PC-3 (cell line): Measurements from ENCODE around the gene PPP1R3D.

Experiments
- CTCF ChIP-seq: fragments of 300-600 bp; sonication (generic); conservative IDR thresholded peaks from 2 replicates; pipeline ENCODE4 v1.5.1; 2017; ENCODE audit warnings: antibody characterized with exemption, low read depth, mild to moderate bottlenecking, low read length
- EZH2 ChIP-seq: fragments of 300-600 bp; sonication (generic); IDR thresholded peaks from one replicate; pipeline ENCODE4 v1.6.1; 2017; ENCODE audit warnings: antibody characterized with exemption, mild to moderate bottlenecking, low read length; ENCODE audit not compliant: unreplicated experiment
- EZH2phosphoT487 ChIP-seq: fragments of 300-600 bp; sonication (generic); IDR thresholded peaks from 2 replicates; pipeline ENCODE4 v1.6.1; 2018; ENCODE audit warnings: mild to moderate bottlenecking, antibody characterized with exemption, low read length, borderline replicate concordance

DNA sequence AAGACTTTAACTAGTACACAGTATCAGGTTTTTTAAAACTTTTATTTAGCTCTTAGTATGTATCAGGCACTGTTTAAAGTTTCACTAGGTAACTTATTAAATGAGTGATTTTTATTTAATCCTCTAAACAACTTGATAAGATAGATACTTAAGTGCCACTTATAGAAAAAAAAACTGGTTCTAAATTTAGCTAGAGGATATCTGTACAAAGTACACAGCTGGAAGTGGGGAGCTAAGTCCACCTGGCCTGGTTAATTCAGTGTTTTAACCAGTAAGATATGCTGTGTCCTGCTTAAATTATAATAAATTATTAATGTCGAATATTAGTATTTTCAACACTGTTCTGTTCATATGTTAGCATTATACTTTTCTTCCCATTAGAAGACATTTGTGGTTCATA is 44.2 kb downstream of the PPP1R3D start:
- TF ChIP-seq CTCF (no peak), EZH2 (no peak), EZH2phosphoT487 (no peak)
